ENCODE results near the gene ZDHHC7. TPM values are rescaled to one million over a fixed set of nuclear protein-coding genes. Genes with fewer than 3 reads are reported as not detected.

Gene ZDHHC7
- total RNA-seq, 2 donors from 2014 or later, result 64.6 TPM

GRCh38 chr16:84952335-84953189, 58.8 kb downstream of the ZDHHC7 start:
- intact Hi-C loops (cut with DNase I), result loop anchor here (1.0 to 10.0 kb wide), 2 partner anchors 198 to 438 kb away; no protein-coding TSS in a partner anchor
- no peak overlapping the region for H3K4me3 ChIP-seq
- peak; percentile 84 for DNase-seq (ENCODE audit: low spot score)
- WGBS, result 22% methylated on average over 9 of the region's 12 CpGs
- TF ChIP-seq CTCF (IDR thresholded peaks at IDR 0.05) (peak; percentile 90 to 96 (median 92)), POLR2A (IDR thresholded peaks at IDR 0.05) (no peak), POLR2AphosphoS5 (IDR thresholded peaks at IDR 0.05) (peak; percentile 76)
- H3K4me1 ChIP-seq (replicated peaks), result peaks cover 7% of the 10 kb centered on the region
- peak overlapping the region; percentile 29 to 43 for H3K27ac ChIP-seq
- H3K9me3 ChIP-seq, result no peaks in the 10 kb centered on the region
- no peaks in the 10 kb centered on the region for H3K36me3 ChIP-seq
- no peaks in the 10 kb centered on the region for H3K27me3 ChIP-seq (replicated peaks; ENCODE audit: insufficient read depth)

GRCh38 chr16:84950906-84951305, 60.4 kb downstream of the ZDHHC7 start:
- H3K4me3 ChIP-seq, result no peak overlapping the region
- WGBS, result 91% methylated on average over 10 of the region's 10 CpGs
- no peaks in the 10 kb centered on the region for H3K27me3 ChIP-seq (replicated peaks; ENCODE audit: insufficient read depth)
- TF ChIP-seq CTCF (IDR thresholded peaks at IDR 0.05), result no peak
- no peak for TF ChIP-seq POLR2AphosphoS5 (IDR thresholded peaks at IDR 0.05)
- TF ChIP-seq POLR2A (IDR thresholded peaks at IDR 0.05), result no peak
- intact Hi-C loops (cut with DNase I), result loop anchor here (10.0 kb wide), 1 partner anchor 436 kb away; no protein-coding TSS in a partner anchor
- H3K4me1 ChIP-seq (replicated peaks), result peaks cover 7% of the 10 kb centered on the region
- DNase-seq (ENCODE audit: low spot score), result no peak
- no peaks in the 10 kb centered on the region for H3K9me3 ChIP-seq
- peak overlapping the region in 1 of 2 donors; percentile 29 for H3K27ac ChIP-seq
- H3K36me3 ChIP-seq, result no peaks in the 10 kb centered on the region

GRCh38 chr16:84949772-84950436, 61.4 kb downstream of the ZDHHC7 start:
- no peak for DNase-seq (ENCODE audit: low spot score)
- peaks cover 7% of the 10 kb centered on the region for H3K4me1 ChIP-seq (replicated peaks)
- no peak overlapping the region for H3K4me3 ChIP-seq
- 70% methylated on average over 10 of the region's 10 CpGs for WGBS
- intact Hi-C loops (cut with DNase I), result loop anchor here (10.0 kb wide), 1 partner anchor 435 kb away; no protein-coding TSS in a partner anchor
- peak overlapping the region; percentile 6 to 39 for H3K27ac ChIP-seq
- no peaks in the 10 kb centered on the region for H3K36me3 ChIP-seq
- H3K9me3 ChIP-seq, result no peaks in the 10 kb centered on the region
- no peak for TF ChIP-seq CTCF (IDR thresholded peaks at IDR 0.05)
- H3K27me3 ChIP-seq (replicated peaks; ENCODE audit: insufficient read depth), result no peaks in the 10 kb centered on the region

GRCh38 chr16:84948851-84949610, 62.3 kb downstream of the ZDHHC7 start:
- no peaks in the 10 kb centered on the region for H3K9me3 ChIP-seq
- no peaks in the 10 kb centered on the region for H3K36me3 ChIP-seq
- TF ChIP-seq POLR2AphosphoS5 (IDR thresholded peaks at IDR 0.05), result no peak
- no peak for TF ChIP-seq POLR2A (IDR thresholded peaks at IDR 0.05)
- no peak for TF ChIP-seq CTCF (IDR thresholded peaks at IDR 0.05)
- WGBS, result 68% methylated on average over 10 of the region's 10 CpGs
- no peak for DNase-seq (ENCODE audit: low spot score)
- no peak overlapping the region for H3K4me3 ChIP-seq
- peak overlapping the region; percentile 24 to 79 for H3K27ac ChIP-seq
- no peaks in the 10 kb centered on the region for H3K27me3 ChIP-seq (replicated peaks; ENCODE audit: insufficient read depth)
- H3K4me1 ChIP-seq (replicated peaks), result peaks cover 7% of the 10 kb centered on the region
- intact Hi-C loops (cut with DNase I), result no loop called here
